ENCODE measurements around the gene ST8SIA4. TPM values are rescaled to one million over a fixed set of nuclear protein-coding genes. Genes with fewer than 3 reads are reported as not detected.

ST8SIA4 gene
- total and polyA plus RNA-seq, 10 of the 15 experiments (the other 5 are each of a cell fraction or from before 2014, with no cell fraction given) = 4.4 to 30.9 (median 19.5) TPM

- TF ChIP-seq SKIL (IDR thresholded peaks at IDR 0.05; ENCODE audit: low read depth, poor library complexity, severe bottlenecking) (peak; percentile 42), GATAD2B (conservative IDR thresholded peaks at IDR 0.05; ENCODE audit: low read depth) (no peak), SP1 (IDR thresholded peaks at IDR 0.05; ENCODE audit: low read depth, low read length) (no peak), TCF7 (IDR thresholded peaks at IDR 0.05; ENCODE audit: borderline replicate concordance) (no peak), KLF5 (IDR thresholded peaks at IDR 0.05; ENCODE audit: partially characterized antibody) (no peak), RCOR1 (conservative IDR thresholded peaks at IDR 0.05; ENCODE audit: low read depth, low read length) (no peak), HDAC2 (IDR thresholded peaks at IDR 0.05) (no peak), IRF5 (IDR thresholded peaks at IDR 0.05; ENCODE audit: borderline replicate concordance) (no peak), KAT2A (conservative IDR thresholded peaks at IDR 0.05; ENCODE audit: control insufficient read depth, low read depth, low read length) (no peak), CEBPZ (IDR thresholded peaks at IDR 0.05; ENCODE audit: low read depth, low read length) (no peak), PML (IDR thresholded peaks at IDR 0.05; ENCODE audit: low read length) (peak; percentile 57; the same call in 1 of the 2 replicates), EGR1 (IDR thresholded peaks at IDR 0.05; ENCODE audit: borderline replicate concordance in 1 of 2, low read depth in 2 of 2, low read length in 2 of 2) (no peak), SIX5 (IDR thresholded peaks at IDR 0.05; ENCODE audit: low read depth, low read length, severe bottlenecking) (no peak), NR2C2 (IDR thresholded peaks at IDR 0.05; ENCODE audit: borderline replicate concordance, control insufficient read depth, insufficient read length, low read depth) (no peak), MXI1 (IDR thresholded peaks at IDR 0.05; ENCODE audit: low read depth, low read length) (0 out of 2 replicates have a peak, but pooled peaks have one; percentile 36), BCL3 (IDR thresholded peaks at IDR 0.05; ENCODE audit: borderline replicate concordance, insufficient read depth, low read depth, low read length, poor library complexity, severe bottlenecking) (peak; percentile 59), EP300 (IDR thresholded peaks at IDR 0.05; ENCODE audit: borderline replicate concordance in 1 of 2, control insufficient read depth in 1 of 2, low read depth in 2 of 2, low read length in 2 of 2) (peak; percentile 84 to 86; a peak in 3 of 4 replicates), SMAD5 (IDR thresholded peaks at IDR 0.05; ENCODE audit: low read depth) (no peak), ETV6 (conservative IDR thresholded peaks at IDR 0.05 in 1 of 2, IDR thresholded peaks at IDR 0.05 in 1 of 2; ENCODE audit: borderline replicate concordance in 1 of 2, low read depth in 1 of 2) (peak in 1 of 2 experiments; percentile 59; a peak in 1 of 4 replicates)
These were observed 62.7 kb downstream of the ST8SIA4 start (continued) for GRCh38 chr5:100840370-100840769.

Measured in GM12878 (cell line).